ENCODE results near the gene CCDC24.

DNA sequence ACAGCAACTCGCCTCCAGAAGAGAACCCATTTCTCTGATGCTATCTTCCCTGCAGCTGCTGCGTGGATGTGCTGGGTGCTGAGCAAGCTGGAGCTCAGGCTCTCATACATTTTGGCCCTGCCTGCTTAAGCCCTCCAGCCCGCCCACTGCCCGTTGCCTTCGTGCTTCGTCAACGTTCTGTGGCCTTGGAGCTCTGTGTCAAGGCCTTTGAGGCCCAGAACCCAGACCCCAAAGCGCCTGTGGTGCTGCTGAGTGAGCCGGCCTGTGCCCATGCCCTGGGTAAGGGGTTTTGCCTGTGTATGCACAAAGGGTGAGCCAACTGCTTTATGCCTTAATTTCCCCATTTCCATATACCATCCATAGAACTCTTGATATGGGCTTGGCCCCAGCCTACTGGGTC, 20.5 kb upstream of the CCDC24 start:
- TF ChIP-seq POLR2A (IDR thresholded peaks at IDR 0.05): no peak
- TF ChIP-seq, protein P1, sequence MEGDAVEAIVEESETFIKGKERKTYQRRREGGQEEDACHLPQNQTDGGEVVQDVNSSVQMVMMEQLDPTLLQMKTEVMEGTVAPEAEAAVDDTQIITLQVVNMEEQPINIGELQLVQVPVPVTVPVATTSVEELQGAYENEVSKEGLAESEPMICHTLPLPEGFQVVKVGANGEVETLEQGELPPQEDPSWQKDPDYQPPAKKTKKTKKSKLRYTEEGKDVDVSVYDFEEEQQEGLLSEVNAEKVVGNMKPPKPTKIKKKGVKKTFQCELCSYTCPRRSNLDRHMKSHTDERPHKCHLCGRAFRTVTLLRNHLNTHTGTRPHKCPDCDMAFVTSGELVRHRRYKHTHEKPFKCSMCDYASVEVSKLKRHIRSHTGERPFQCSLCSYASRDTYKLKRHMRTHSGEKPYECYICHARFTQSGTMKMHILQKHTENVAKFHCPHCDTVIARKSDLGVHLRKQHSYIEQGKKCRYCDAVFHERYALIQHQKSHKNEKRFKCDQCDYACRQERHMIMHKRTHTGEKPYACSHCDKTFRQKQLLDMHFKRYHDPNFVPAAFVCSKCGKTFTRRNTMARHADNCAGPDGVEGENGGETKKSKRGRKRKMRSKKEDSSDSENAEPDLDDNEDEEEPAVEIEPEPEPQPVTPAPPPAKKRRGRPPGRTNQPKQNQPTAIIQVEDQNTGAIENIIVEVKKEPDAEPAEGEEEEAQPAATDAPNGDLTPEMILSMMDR (IDR thresholded peaks at IDR 0.05): no peak

All from Peyer's patch (tissue), 4 donors.